PFSK-1 (cell line): ENCODE data around the gene RFX2.

Experiments
- POLR2AphosphoS5 ChIP-seq: IDR thresholded peaks from 2 replicates; pipeline ENCODE4 v1.6.1; 2012; ENCODE audit warnings: low read depth, mild to moderate bottlenecking, control low read depth, low read length, moderate library complexity
- SIN3A ChIP-seq: IDR thresholded peaks from 2 replicates; pipeline ENCODE4 v1.6.1; 2012; ENCODE audit warnings: mild to moderate bottlenecking, low read length, moderate library complexity, borderline replicate concordance; ENCODE audit not compliant: insufficient read depth
- TF ChIP-seq, protein P1 (sequence below), 2 experiments: IDR thresholded peaks; 2 replicates each; pipeline versions ENCODE4 v1.6.1 to v1.8.0; 2011 to 2012; ENCODE audit warnings: low read depth in 2 of 2, low read length in 2 of 2, control low read depth in 1 of 2, inconsistent platforms in 1 of 2, mild to moderate bottlenecking in 1 of 2, moderate library complexity in 1 of 2; ENCODE audit not compliant: insufficient read depth in 1 of 2

DNA sequence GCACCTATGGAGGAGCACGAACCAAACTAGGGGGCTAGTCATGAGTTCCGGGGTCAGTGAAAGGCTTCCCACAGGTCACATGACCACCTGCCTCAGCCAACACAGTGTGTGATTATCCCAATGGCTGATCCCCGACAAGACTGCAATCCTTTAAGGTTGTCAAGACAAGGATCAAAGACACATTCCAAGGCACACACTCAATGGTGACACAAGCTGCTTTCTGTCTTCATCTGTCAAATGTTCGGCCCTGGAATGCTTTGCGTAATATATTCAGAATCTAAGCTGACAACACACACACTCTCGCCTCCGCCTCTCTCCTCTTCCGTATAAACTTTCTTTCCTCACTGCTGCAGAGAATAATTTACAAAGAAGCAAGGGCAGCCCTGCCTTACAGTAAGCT, 144.1 kb downstream of the RFX2 start:
- TF ChIP-seq SIN3A = no peak
- TF ChIP-seq, protein P1, sequence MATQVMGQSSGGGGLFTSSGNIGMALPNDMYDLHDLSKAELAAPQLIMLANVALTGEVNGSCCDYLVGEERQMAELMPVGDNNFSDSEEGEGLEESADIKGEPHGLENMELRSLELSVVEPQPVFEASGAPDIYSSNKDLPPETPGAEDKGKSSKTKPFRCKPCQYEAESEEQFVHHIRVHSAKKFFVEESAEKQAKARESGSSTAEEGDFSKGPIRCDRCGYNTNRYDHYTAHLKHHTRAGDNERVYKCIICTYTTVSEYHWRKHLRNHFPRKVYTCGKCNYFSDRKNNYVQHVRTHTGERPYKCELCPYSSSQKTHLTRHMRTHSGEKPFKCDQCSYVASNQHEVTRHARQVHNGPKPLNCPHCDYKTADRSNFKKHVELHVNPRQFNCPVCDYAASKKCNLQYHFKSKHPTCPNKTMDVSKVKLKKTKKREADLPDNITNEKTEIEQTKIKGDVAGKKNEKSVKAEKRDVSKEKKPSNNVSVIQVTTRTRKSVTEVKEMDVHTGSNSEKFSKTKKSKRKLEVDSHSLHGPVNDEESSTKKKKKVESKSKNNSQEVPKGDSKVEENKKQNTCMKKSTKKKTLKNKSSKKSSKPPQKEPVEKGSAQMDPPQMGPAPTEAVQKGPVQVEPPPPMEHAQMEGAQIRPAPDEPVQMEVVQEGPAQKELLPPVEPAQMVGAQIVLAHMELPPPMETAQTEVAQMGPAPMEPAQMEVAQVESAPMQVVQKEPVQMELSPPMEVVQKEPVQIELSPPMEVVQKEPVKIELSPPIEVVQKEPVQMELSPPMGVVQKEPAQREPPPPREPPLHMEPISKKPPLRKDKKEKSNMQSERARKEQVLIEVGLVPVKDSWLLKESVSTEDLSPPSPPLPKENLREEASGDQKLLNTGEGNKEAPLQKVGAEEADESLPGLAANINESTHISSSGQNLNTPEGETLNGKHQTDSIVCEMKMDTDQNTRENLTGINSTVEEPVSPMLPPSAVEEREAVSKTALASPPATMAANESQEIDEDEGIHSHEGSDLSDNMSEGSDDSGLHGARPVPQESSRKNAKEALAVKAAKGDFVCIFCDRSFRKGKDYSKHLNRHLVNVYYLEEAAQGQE (IDR thresholded peaks at IDR 0.05; ENCODE audit: insufficient read depth in 1 of 2, low read depth in 2 of 2, low read length in 2 of 2) = no peak
- TF ChIP-seq POLR2AphosphoS5 = no peak
